ENCODE measurements around the gene DFFB.

- no peak for TF ChIP-seq CTCF (IDR thresholded peaks at IDR 0.05)
- no peak for TF ChIP-seq POLR2A (IDR thresholded peaks at IDR 0.05)
- no peak for TF ChIP-seq EP300 (IDR thresholded peaks at IDR 0.05)
Observed at GRCh38 chr1:3821908-3822307, 35.4 kb upstream of the DFFB start.
